GM19035 (cell line): ENCODE measurements around the gene INO80B.

Experiments
- ATAC-seq: cut with Tn5 transposase; IDR thresholded peaks from one replicate; pipeline ENCODE4 v1.9.1; 2021; ENCODE audit not compliant: unreplicated experiment

Gene INO80B

DNA sequence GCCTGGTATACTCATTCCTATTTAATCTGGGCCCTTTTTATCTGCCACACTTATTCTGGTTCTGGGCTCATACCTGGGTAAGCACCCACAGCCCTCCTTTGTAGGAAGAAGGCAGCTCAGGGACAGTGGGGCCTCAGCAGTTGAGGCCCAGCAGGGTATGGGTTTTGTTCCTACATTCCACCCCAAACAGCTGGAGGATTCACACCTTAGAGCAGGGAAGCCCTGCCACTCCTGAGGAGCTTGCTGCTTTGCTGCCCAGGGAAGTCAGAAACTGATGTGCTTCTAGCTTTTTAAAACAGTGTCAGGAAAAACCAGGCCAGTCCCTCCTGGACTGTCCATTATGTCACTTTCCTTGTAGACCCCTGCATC lies 45.7 kb downstream of the INO80B start:
- no peak for ATAC-seq

DNA sequence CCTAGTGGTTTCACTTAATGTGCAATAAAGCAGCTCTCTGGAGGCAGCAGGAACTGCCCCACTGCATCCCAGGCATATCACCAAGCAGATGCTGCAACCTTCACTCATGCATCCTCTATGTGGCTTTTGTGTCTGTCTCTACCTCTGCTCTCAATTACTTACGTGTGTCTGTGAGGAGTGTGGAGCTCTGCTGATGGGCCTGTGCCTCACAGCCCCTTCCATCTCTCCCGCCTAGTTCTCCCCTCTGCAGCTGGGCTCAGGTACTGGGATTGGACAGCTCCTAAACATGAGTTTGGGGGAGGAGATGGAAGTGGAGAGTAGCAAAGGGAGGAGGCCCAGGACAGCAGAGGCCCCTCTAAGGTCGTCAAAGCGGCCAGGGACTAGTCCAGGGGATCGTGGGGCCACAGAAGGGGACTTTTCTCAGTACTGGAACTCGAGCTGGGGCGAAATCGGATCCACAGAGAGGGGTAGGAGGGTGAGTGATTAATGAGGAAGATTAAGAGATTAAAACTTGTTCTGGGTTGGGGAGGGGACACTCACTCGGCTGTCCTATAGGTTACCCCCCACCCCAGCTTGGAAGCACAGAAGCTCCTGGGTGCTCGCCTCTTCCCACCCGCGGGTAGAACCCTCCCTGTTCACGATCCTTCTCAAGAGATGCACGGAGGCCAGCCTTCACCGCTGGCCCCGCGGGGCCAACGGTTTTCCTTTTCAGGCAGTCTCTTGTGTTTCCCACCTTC lies 46.6 kb downstream of the INO80B start:
- ATAC-seq = no peak

GRCh38 chr2:74502147-74502719 lies 47.3 kb downstream of the INO80B start:
- no peak for ATAC-seq

GRCh38 chr2:74502720-74503505 lies 48.0 kb downstream of the INO80B start:
- peak; percentile 37 for ATAC-seq

- no peak for ATAC-seq
These were observed 48.9 kb downstream of the INO80B start for GRCh38 chr2:74503506-74504475.

DNA sequence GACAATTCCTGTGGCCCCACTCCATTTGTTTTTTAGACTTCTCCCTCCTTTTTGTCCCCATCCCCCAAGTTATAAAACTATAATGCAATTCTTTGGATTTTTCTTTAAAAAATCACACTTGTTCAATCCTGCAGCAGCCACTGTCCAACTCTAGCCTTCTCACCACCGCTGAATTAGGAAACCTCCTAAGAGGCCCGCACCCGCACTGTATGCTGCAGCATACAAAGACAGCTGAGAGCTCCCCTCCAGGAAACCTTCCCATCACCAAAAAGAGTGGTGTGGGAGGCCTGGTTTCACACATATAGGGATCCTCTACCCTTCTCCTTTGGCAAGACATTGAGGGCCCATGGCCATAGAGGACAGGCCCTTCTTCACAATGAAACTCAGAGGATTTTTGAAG lies 49.7 kb downstream of the INO80B start:
- no peak for ATAC-seq

GRCh38 chr2:74505448-74506246 lies 50.8 kb downstream of the INO80B start:
- ATAC-seq = no peak

- peak; percentile 90 for ATAC-seq
These were observed 52.4 kb downstream of the INO80B start, which contains the start of gene PCGF1 for GRCh38 chr2:74507145-74507925. PCGF1 (minus strand) TSS chr2:74507695; CDS start chr2:74507668, 27 bp downstream.
